Breast epithelium (tissue), 3 donors: Measurements from ENCODE around the gene LAMC2.

ENCODE experiments used
- POLR2AphosphoS5 ChIP-seq, 3 donors: sonication (generic); formaldehyde crosslinking; IDR thresholded peaks; one replicate each; pipeline ENCODE4 v1.6.1; 2017; ENCODE audit warnings: antibody characterized with exemption in 3 of 3
- TF ChIP-seq, protein P1 (sequence below), 3 donors: fragments of 450-650 bp; IDR thresholded peaks; one replicate each; pipeline ENCODE4 v1.5.1; 2016 to 2017; ENCODE audit warnings: antibody characterized with exemption in 3 of 3, mild to moderate bottlenecking in 3 of 3, moderate library complexity in 3 of 3

- no peak for TF ChIP-seq POLR2AphosphoS5 (IDR thresholded peaks at IDR 0.05)
- TF ChIP-seq, protein P1, sequence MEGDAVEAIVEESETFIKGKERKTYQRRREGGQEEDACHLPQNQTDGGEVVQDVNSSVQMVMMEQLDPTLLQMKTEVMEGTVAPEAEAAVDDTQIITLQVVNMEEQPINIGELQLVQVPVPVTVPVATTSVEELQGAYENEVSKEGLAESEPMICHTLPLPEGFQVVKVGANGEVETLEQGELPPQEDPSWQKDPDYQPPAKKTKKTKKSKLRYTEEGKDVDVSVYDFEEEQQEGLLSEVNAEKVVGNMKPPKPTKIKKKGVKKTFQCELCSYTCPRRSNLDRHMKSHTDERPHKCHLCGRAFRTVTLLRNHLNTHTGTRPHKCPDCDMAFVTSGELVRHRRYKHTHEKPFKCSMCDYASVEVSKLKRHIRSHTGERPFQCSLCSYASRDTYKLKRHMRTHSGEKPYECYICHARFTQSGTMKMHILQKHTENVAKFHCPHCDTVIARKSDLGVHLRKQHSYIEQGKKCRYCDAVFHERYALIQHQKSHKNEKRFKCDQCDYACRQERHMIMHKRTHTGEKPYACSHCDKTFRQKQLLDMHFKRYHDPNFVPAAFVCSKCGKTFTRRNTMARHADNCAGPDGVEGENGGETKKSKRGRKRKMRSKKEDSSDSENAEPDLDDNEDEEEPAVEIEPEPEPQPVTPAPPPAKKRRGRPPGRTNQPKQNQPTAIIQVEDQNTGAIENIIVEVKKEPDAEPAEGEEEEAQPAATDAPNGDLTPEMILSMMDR (IDR thresholded peaks at IDR 0.05) = no peak
These were observed 38.3 kb upstream of the LAMC2 start for GRCh38 chr1:183147735-183148134.
